HG02870 (cell line): ENCODE data around the gene SLCO4A1.

Experiments
- ATAC-seq: cut with Tn5 transposase; IDR thresholded peaks from one replicate; pipeline ENCODE4 v1.9.1; 2021; ENCODE audit warnings: mild to moderate bottlenecking, moderate library complexity; ENCODE audit not compliant: unreplicated experiment

Gene SLCO4A1

GRCh38 chr20:62636446-62636845, 5.9 kb upstream of the SLCO4A1 start:
- no peak for ATAC-seq

- no peak for ATAC-seq
Measured at GRCh38 chr20:62637110-62637509, 5.2 kb upstream of the SLCO4A1 start.

- ATAC-seq = no peak
Measured at GRCh38 chr20:62637521-62638054, 4.7 kb upstream of the SLCO4A1 start.

- ATAC-seq = no peak
Measured at GRCh38 chr20:62638055-62638570, 4.2 kb upstream of the SLCO4A1 start.

- no peak for ATAC-seq
Measured at GRCh38 chr20:62638679-62639406, 3.5 kb upstream of the SLCO4A1 start.

GRCh38 chr20:62639765-62640164, 2.5 kb upstream of the SLCO4A1 start:
- no peak for ATAC-seq

GRCh38 chr20:62640870-62641269, 1.4 kb upstream of the SLCO4A1 start:
- no peak for ATAC-seq

- ATAC-seq = no peak
Measured at GRCh38 chr20:62641321-62642050, 817 bp upstream of the SLCO4A1 start.

GRCh38 chr20:62642666-62643520, 590 bp downstream of the SLCO4A1 start:
- no peak for ATAC-seq

GRCh38 chr20:62643521-62644043, 1.3 kb downstream of the SLCO4A1 start:
- ATAC-seq = no peak

- no peak for ATAC-seq
Measured at GRCh38 chr20:62644044-62644795, 1.9 kb downstream of the SLCO4A1 start.

GRCh38 chr20:62644802-62645496, 2.6 kb downstream of the SLCO4A1 start:
- no peak for ATAC-seq

- ATAC-seq = no peak
Measured at GRCh38 chr20:62645613-62646012, 3.3 kb downstream of the SLCO4A1 start.

GRCh38 chr20:62646851-62647520, 4.7 kb downstream of the SLCO4A1 start:
- ATAC-seq = no peak

- no peak for ATAC-seq
Measured at GRCh38 chr20:62647521-62648317, 5.4 kb downstream of the SLCO4A1 start.

- no peak for ATAC-seq
Measured at GRCh38 chr20:62648318-62648995, 6.2 kb downstream of the SLCO4A1 start.

GRCh38 chr20:62649140-62649539, 6.8 kb downstream of the SLCO4A1 start:
- no peak for ATAC-seq
